HepG2 (cell line): Measurements from ENCODE around the gene GFER. TPM values are rescaled to one million over a fixed set of nuclear protein-coding genes. Genes with fewer than 3 reads are reported as not detected.

Experiments used
- ARNTL ChIP-seq: sonication (generic); formaldehyde crosslinking; IDR thresholded peaks from 2 replicates; pipeline ENCODE4 v1.4.0; 2020; ENCODE audit warnings: mild to moderate bottlenecking, missing genetic modification reagents
- ATF2 ChIP-seq: sonication (generic); formaldehyde crosslinking; IDR thresholded peaks from 2 replicates; pipeline ENCODE4 v1.4.0; 2020; ENCODE audit warnings: missing genetic modification reagents
- BRCA1 ChIP-seq: sonication (generic); formaldehyde crosslinking; IDR thresholded peaks from 2 replicates; pipeline ENCODE4 v1.4.0; 2020; ENCODE audit warnings: missing genetic modification reagents
- HNRNPH1 ChIP-seq: fragments of 200-400 bp; formaldehyde crosslinking; optimal IDR thresholded peaks from 2 replicates; pipeline ENCODE3; 2017; ENCODE audit warnings: mild to moderate bottlenecking, low read depth, low read length
- LCORL ChIP-seq, 2 experiments: fragments of 450-650 bp in 1 of 2; sonication (generic) in 1 of 2; formaldehyde crosslinking in 1 of 2; IDR thresholded peaks; 2 replicates each; pipeline versions ENCODE4 v1.5.0 to v1.6.1; 2017 to 2020; ENCODE audit warnings: antibody characterized with exemption in 1 of 2, missing genetic modification reagents in 1 of 2
- MXI1 ChIP-seq: IDR thresholded peaks from 3 replicates; pipeline ENCODE4 v1.6.1; 2012; ENCODE audit warnings: low read depth, low read length, inconsistent platforms, borderline replicate concordance
- NCOA1 ChIP-seq: sonication (generic); formaldehyde crosslinking; IDR thresholded peaks from 2 replicates; pipeline ENCODE4 v1.9.0; 2021; ENCODE audit warnings: missing genetic modification reagents
- NFYC ChIP-seq: IDR thresholded peaks from 2 replicates; pipeline ENCODE4 v1.6.1; 2016; ENCODE audit warnings: missing genetic modification reagents, missing compliant biosample characterization
- PAX8 ChIP-seq: sonication (generic); formaldehyde crosslinking; IDR thresholded peaks from 2 replicates; pipeline ENCODE4 v1.8.0; 2022; ENCODE audit warnings: mild to moderate bottlenecking, missing genetic modification reagents, borderline replicate concordance
- TBL1XR1 ChIP-seq: fragments of 150-350 bp; IDR thresholded peaks from 2 replicates; pipeline ENCODE4 v1.6.1; 2014; ENCODE audit warnings: borderline replicate concordance, low read length; ENCODE audit not compliant: partially characterized antibody
- THRA ChIP-seq: sonication (generic); formaldehyde crosslinking; IDR thresholded peaks from 2 replicates; pipeline ENCODE4 v1.4.0; 2020; ENCODE audit warnings: missing genetic modification reagents, borderline replicate concordance
- ZFP62 ChIP-seq: sonication (generic); formaldehyde crosslinking; IDR thresholded peaks from 2 replicates; pipeline ENCODE4 v1.4.0; 2020; ENCODE audit warnings: missing genetic modification reagents
- ZKSCAN5 ChIP-seq: sonication (generic); formaldehyde crosslinking; IDR thresholded peaks from 2 replicates; pipeline ENCODE4 v1.5.1; 2020; ENCODE audit warnings: mild to moderate bottlenecking, missing genetic modification reagents
- ZNF207 ChIP-seq: fragments of 450-650 bp; IDR thresholded peaks from 2 replicates; pipeline ENCODE4 v1.6.1; 2016; ENCODE audit warnings: antibody characterized with exemption, borderline replicate concordance
- ZNF407 ChIP-seq: sonication (generic); formaldehyde crosslinking; IDR thresholded peaks from one replicate; pipeline ENCODE4 v1.5.1; 2020; ENCODE audit warnings: mild to moderate bottlenecking, missing genetic modification reagents; ENCODE audit errors: not compliant biosample characterization
- ZNF44 ChIP-seq: sonication (generic); formaldehyde crosslinking; IDR thresholded peaks from 2 replicates; pipeline ENCODE4 v1.5.1; 2020; ENCODE audit warnings: mild to moderate bottlenecking, missing genetic modification reagents
- ZNF468 ChIP-seq: sonication (generic); formaldehyde crosslinking; IDR thresholded peaks from 2 replicates; pipeline ENCODE4 v1.8.0; 2022; ENCODE audit warnings: mild to moderate bottlenecking, moderate library complexity, missing genetic modification reagents
- ZNF510 ChIP-seq: sonication (generic); formaldehyde crosslinking; IDR thresholded peaks from 2 replicates; pipeline ENCODE4 v1.4.0; 2020; ENCODE audit warnings: low read depth, mild to moderate bottlenecking, missing genetic modification reagents
- ZNF629 ChIP-seq: sonication (generic); formaldehyde crosslinking; conservative IDR thresholded peaks from 2 replicates; pipeline ENCODE4 v1.5.0; 2020; ENCODE audit warnings: missing genetic modification reagents
- ZNF672 ChIP-seq: sonication (generic); formaldehyde crosslinking; IDR thresholded peaks from 2 replicates; pipeline ENCODE4 v1.8.1; 2022; ENCODE audit warnings: missing genetic modification reagents
- polyA plus RNA-seq, 8 experiments: library from polyadenylated mRNA; depleted of rRNA in 3 of 8; stranded (reverse) in 7 of 8; unstranded in 1 of 8; fragments of >200 nt; fragmentation: Illumina TruSeq in 4 of 8; extraction: Trizol in 4 of 8; gene quantifications; 2 replicates each; pipeline versions ENCODE4 v1.2.1 to v1.2.3, GENCODE V29; 2011 to 2016; ENCODE audit warnings: low read depth in 4 of 8, missing spikeins in 1 of 8, mixed read lengths in 1 of 8; ENCODE audit not compliant: insufficient read depth in 1 of 8
- total RNA-seq, 5 experiments: library from RNA; depleted of rRNA; stranded (reverse); fragments of >200 nt; fragmentation: Illumina TruSeq; extraction: Trizol; gene quantifications; 2 replicates each; pipeline ENCODE4 v1.2.3, GENCODE V29; 2016; ENCODE audit warnings: low read depth in 1 of 5

GFER gene
- total and polyA plus RNA-seq, 2 of the 13 experiments (the other 11 are each of a cell fraction or from before 2014, with no cell fraction given): 28.6 to 71.7 TPM

GRCh38 chr16:2009791-2010510 lies 26.0 kb downstream of the GFER start, which contains the start of gene ZNF598 (continued):
- no peak for TF ChIP-seq ZNF407 (CRISPR knock-in tag)
- TF ChIP-seq ARNTL (CRISPR knock-in tag): peak; percentile 43; the same call in 1 of the 2 replicates
- TF ChIP-seq NCOA1: no peak
- no peak for TF ChIP-seq ZKSCAN5 (CRISPR knock-in tag)
- no peak for TF ChIP-seq HNRNPH1
- TF ChIP-seq LCORL (IDR thresholded peaks at IDR 0.05): no peak
- 0 out of 2 replicates have a peak, but pooled peaks have one; percentile 32 for TF ChIP-seq LCORL (CRISPR knock-in tag; IDR thresholded peaks at IDR 0.05)
- peak; percentile 15; the same call in 1 of the 2 replicates for TF ChIP-seq ATF2 (CRISPR knock-in tag)
- no peak for TF ChIP-seq ZNF44 (CRISPR knock-in tag)
- no peak for TF ChIP-seq THRA (CRISPR knock-in tag)
- no peak for TF ChIP-seq PAX8 (CRISPR knock-in tag)
- TF ChIP-seq BRCA1 (CRISPR knock-in tag): no peak
- TF ChIP-seq ZNF629 (CRISPR knock-in tag): no peak
- TF ChIP-seq ZNF672: no peak
- TF ChIP-seq MXI1: peak; percentile 51; the same call in 1 of the 3 replicates
- no peak for TF ChIP-seq ZNF468 (CRISPR knock-in tag)
- TF ChIP-seq TBL1XR1: no peak
- TF ChIP-seq ZNF207: no peak
- no peak for TF ChIP-seq ZNF510 (CRISPR knock-in tag)
- TF ChIP-seq NFYC (CRISPR knock-in tag): peak; percentile 17; the same call in 1 of the 2 replicates
- TF ChIP-seq ZFP62 (CRISPR knock-in tag): no peak
